PC-3 (cell line): ENCODE results near the gene CTSA. TPM values are rescaled to one million over a fixed set of nuclear protein-coding genes. Genes with fewer than 3 reads are reported as not detected.
A peak's percentile ranks its signal among the peaks of the same experiment; 100 is the strongest.

Experiments
- ATAC-seq: fragments of 200-7000 bp; cut with Tn5 transposase; 2 replicates; pipeline ENCODE4 v1.9.1; 2020; ENCODE audit warnings: mild to moderate bottlenecking, moderate library complexity
- BruUV-seq: library from RNA; stranded (reverse); fragments of 400-500 nt; replicated peaks from 2 replicates; lab custom pipeline; 2021; lab: Mats Ljungman, UMichigan
- CTCF ChIA-PET: fragments of 300-600 bp; sonication (Branson Sonifier 250); formaldehyde crosslinking; loops from one replicate; lab custom pipeline; 2022; ENCODE audit warnings: antibody characterized with exemption; lab: Charles Lee
- POLR2A ChIA-PET: fragments of 300-600 bp; sonication (Branson Sonifier 250); formaldehyde crosslinking; loops from one replicate; lab custom pipeline; 2022; ENCODE audit warnings: antibody characterized with exemption; ENCODE audit not compliant: unreplicated experiment; lab: Charles Lee
- DNase-seq: peaks from one replicate; pipeline ENCODE4 v3.0.0-alpha.2; 2015
- H2AFZ ChIP-seq: fragments of 300-600 bp; sonication (generic); 2 replicates; pipeline ENCODE4 v1.6.0; 2016; ENCODE audit warnings: antibody characterized with exemption, low read length
- H3F3A ChIP-seq: fragments of 300-600 bp; sonication (generic); one replicate; pipeline ENCODE4 v1.6.0; 2017; ENCODE audit warnings: antibody characterized with exemption, low read length, control low read depth, mild to moderate bottlenecking; ENCODE audit not compliant: unreplicated experiment
- H3K27ac ChIP-seq: fragments of 300-600 bp; sonication (generic); 2 replicates; pipeline ENCODE4 v1.5.1; 2016; ENCODE audit warnings: mild to moderate bottlenecking, low read length
- H3K27me3 ChIP-seq: fragments of 300-600 bp; sonication (generic); 2 replicates; pipeline ENCODE4 v1.6.1; 2016; ENCODE audit warnings: low read length, mixed read lengths
- H3K36me3 ChIP-seq: fragments of 300-600 bp; sonication (generic); 2 replicates; pipeline ENCODE4 v1.6.1; 2016; ENCODE audit warnings: low read depth, mixed run types, low read length, mixed read lengths
- H3K4me1 ChIP-seq: fragments of 300-600 bp; sonication (generic); 2 replicates; pipeline ENCODE4 v1.5.1; 2016; ENCODE audit warnings: low read length; ENCODE audit not compliant: insufficient read depth
- H3K4me2 ChIP-seq: fragments of 300-600 bp; sonication (generic); 2 replicates; pipeline ENCODE4 v1.6.0; 2016; ENCODE audit warnings: low read length
- H3K4me3 ChIP-seq: fragments of 300-600 bp; sonication (generic); 2 replicates; pipeline ENCODE4 v1.5.1; 2016; ENCODE audit warnings: mild to moderate bottlenecking, low read length, mixed read lengths
- H3K79me2 ChIP-seq: fragments of 300-600 bp; sonication (generic); 2 replicates; pipeline ENCODE4 v1.6.1; 2017; ENCODE audit warnings: low read length, mixed read lengths
- H3K9ac ChIP-seq: fragments of 300-600 bp; sonication (generic); 2 replicates; pipeline ENCODE4 v1.6.0; 2016; ENCODE audit warnings: mild to moderate bottlenecking, low read length
- H3K9me2 ChIP-seq: fragments of 300-600 bp; sonication (generic); replicated peaks from 2 replicates; pipeline ENCODE4 v1.6.1; 2016; ENCODE audit warnings: mixed run types, low read length, mixed read lengths
- H3K9me3 ChIP-seq: fragments of 300-600 bp; sonication (generic); 2 replicates; pipeline ENCODE4 v1.6.1; 2016; ENCODE audit warnings: low read length, mixed read lengths
- H4K20me1 ChIP-seq: fragments of 300-600 bp; sonication (generic); 2 replicates; pipeline ENCODE4 v1.6.1; 2016; ENCODE audit warnings: low read length, mixed read lengths
- EZH2 ChIP-seq: fragments of 300-600 bp; sonication (generic); IDR thresholded peaks from one replicate; pipeline ENCODE4 v1.6.1; 2017; ENCODE audit warnings: antibody characterized with exemption, mild to moderate bottlenecking, low read length; ENCODE audit not compliant: unreplicated experiment
- EZH2phosphoT487 ChIP-seq: fragments of 300-600 bp; sonication (generic); IDR thresholded peaks from 2 replicates; pipeline ENCODE4 v1.6.1; 2018; ENCODE audit warnings: mild to moderate bottlenecking, antibody characterized with exemption, low read length, borderline replicate concordance
- intact Hi-C: fragments of 100-400 bp; cut with micrococcal nuclease; formaldehyde crosslinking; loops from 2 replicates; pipeline ENCODE4 v1.9.0; 2023
- total RNA-seq: library from RNA; depleted of rRNA; stranded (reverse); fragments of >200 nt; gene quantifications from 2 replicates; pipeline ENCODE4 v1.2.3, GENCODE V29; 2014
- TF ChIP-seq, protein P1 (sequence below): fragments of 300-600 bp; sonication (generic); conservative IDR thresholded peaks from 2 replicates; pipeline ENCODE4 v1.5.1; 2017; ENCODE audit warnings: antibody characterized with exemption, low read depth, mild to moderate bottlenecking, low read length

Gene CTSA
- total RNA-seq, 1 experiment from 2014 or later: 129 TPM

DNA sequence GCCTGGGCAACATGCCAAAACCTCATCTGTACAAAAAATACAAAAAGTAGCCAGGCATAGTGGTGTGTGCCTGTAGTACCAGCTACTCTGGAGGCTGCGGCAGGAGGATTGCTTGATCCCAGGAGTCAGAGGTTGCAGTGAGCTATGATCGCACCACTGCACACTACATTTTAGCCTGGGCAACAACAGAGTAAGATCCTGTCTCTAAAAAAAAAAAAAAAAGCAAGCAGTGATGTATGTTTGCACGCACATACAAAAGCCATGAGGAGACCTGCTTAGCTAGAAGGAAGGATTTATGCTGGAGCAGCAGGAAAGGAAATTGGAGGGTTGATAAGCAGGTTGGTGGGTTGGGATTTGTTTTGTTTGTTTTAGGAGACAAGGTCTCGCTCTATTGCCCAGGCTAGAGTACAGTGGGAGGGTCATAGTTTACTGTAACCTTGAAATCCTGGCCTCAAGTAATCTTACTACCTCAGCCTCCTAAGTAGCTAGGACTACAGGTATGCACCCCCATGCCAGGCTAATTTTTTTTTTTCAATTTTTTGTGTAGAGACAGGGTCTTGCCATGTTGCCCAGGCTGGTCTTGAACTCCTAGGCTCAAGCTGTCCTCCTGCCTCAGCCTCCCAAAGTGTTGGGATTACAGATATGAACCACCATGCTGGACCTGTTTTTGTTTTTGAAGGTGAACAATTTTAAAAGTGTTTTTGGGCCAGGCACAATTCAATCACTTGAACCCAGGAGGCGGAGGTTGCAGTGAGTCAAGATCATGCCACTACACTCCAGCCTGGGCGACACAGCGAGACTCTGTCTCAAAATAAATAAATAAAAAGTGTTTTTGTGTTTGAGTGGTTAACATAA is 29.7 kb upstream of the CTSA start:
- no peaks in the 10 kb centered on the region for H3K27me3 ChIP-seq
- H3K79me2 ChIP-seq: peaks cover 11% of the 10 kb centered on the region
- DNase-seq (no peak), ATAC-seq (no peak)
- peaks cover 22% of the 10 kb centered on the region for H3K4me1 ChIP-seq
- H3K9me2 ChIP-seq: no peaks in the 10 kb centered on the region
- H3K9me3 ChIP-seq: no peaks in the 10 kb centered on the region
- no peaks in the 10 kb centered on the region for H4K20me1 ChIP-seq
- H3K4me2 ChIP-seq: no peak overlapping the region
- H3K9ac ChIP-seq: peak overlapping the region; percentile 11; the same call in 1 of the 2 replicates
- intact Hi-C loops: no loop called here
- ChIA-PET POLR2A (interaction anchor here (0.6 kb wide), 1 partner anchor 11 kb away, joined by 7 read pairs; no protein-coding TSS in a partner anchor), CTCF (no interaction called here)
- TF ChIP-seq, protein P1, sequence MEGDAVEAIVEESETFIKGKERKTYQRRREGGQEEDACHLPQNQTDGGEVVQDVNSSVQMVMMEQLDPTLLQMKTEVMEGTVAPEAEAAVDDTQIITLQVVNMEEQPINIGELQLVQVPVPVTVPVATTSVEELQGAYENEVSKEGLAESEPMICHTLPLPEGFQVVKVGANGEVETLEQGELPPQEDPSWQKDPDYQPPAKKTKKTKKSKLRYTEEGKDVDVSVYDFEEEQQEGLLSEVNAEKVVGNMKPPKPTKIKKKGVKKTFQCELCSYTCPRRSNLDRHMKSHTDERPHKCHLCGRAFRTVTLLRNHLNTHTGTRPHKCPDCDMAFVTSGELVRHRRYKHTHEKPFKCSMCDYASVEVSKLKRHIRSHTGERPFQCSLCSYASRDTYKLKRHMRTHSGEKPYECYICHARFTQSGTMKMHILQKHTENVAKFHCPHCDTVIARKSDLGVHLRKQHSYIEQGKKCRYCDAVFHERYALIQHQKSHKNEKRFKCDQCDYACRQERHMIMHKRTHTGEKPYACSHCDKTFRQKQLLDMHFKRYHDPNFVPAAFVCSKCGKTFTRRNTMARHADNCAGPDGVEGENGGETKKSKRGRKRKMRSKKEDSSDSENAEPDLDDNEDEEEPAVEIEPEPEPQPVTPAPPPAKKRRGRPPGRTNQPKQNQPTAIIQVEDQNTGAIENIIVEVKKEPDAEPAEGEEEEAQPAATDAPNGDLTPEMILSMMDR: no peak
- TF ChIP-seq EZH2 (no peak), EZH2phosphoT487 (no peak)
- no TSS peak for BruUV-seq
- H3K27ac ChIP-seq: peak overlapping the region; percentile 65
- no peaks in the 10 kb centered on the region for H3K36me3 ChIP-seq
- no peak overlapping the region for H3K4me3 ChIP-seq
- H2AFZ ChIP-seq: no peak overlapping the region
- peaks cover under 1% of the 10 kb centered on the region for H3F3A ChIP-seq

DNA sequence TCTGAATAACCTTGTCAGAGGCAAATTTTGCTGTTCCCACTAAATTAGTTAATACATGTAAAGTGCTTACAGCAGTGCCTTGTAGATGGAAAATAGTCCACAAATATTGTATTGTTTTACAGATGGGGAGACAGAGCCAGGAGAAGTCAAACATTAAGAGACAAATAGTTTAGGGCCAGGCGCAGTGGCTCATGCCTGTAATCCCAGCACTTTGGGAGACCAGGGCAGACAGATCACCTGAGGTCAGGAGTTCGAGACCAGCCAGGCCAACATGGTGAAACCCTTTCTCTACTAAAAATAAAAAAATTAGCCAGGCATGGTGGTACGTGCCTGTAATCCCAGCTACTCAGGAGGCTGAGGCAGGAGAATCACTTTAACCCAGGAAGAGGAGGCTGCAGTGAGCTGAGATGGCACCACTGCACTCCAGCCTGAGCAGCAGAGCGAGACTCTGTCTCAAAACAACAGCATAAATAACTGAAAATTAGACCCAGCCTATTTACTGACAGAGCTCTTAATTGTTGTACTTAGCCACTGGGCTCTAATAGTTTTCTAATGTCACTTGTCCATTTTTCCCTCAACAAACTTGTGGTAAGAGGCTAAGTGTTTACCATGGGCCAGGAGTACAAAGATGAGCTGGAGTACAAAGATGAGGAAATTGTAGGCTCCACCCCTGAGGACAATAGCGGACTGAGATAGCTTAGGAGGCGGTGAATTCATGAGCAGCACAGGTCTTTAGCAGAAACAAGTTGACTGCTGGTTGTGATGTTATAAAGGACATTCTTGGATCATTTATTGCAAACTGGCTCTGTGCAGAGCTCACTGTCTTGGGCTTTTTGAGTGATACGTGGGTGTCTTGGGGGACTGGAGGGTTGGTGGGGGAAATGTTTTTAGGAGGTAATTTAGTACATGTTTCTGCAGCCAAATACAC is 27.3 kb upstream of the CTSA start:
- no peak overlapping the region for H3K4me3 ChIP-seq
- no peak overlapping the region for H3K9ac ChIP-seq
- no peaks in the 10 kb centered on the region for H3K9me3 ChIP-seq
- no peak overlapping the region for H3K4me2 ChIP-seq
- H4K20me1 ChIP-seq: no peaks in the 10 kb centered on the region
- no TSS peak for BruUV-seq
- ChIA-PET CTCF (interaction anchor here (0.6 kb wide), 1 partner anchor 42 kb away, joined by 3 read pairs; no protein-coding TSS in a partner anchor), POLR2A (no interaction called here)
- no peak overlapping the region for H2AFZ ChIP-seq
- peaks cover 29% of the 10 kb centered on the region for H3K4me1 ChIP-seq
- ATAC-seq: no peak
- H3K36me3 ChIP-seq: no peaks in the 10 kb centered on the region
- H3K27me3 ChIP-seq: no peaks in the 10 kb centered on the region
- H3F3A ChIP-seq: peaks cover 2% of the 10 kb centered on the region
- no peaks in the 10 kb centered on the region for H3K9me2 ChIP-seq
- 0 out of 2 replicates have a peak, but pooled peaks cover 2% of the 10 kb centered on the region for H3K79me2 ChIP-seq
- no peak overlapping the region for H3K27ac ChIP-seq
- TF ChIP-seq, protein P1: no peak
- TF ChIP-seq EZH2phosphoT487 (no peak), EZH2 (no peak)
- DNase-seq: no peak
- intact Hi-C loops: no loop called here
